ENCODE measurements around the gene RPS4Y1.
A peak's percentile ranks its signal among the peaks of the same experiment; 100 is the strongest.
"Not testable (repeated sequence)": the region's sequence is repeated elsewhere in the genome, so short reads cannot be mapped to it uniquely, and the experiment has no call there.

Gene RPS4Y1
- total RNA-seq = 17.7 to 47.2 (median 32.3) reads per million in 18 experiments

- DNase-seq = peak; percentile 73
These were observed at the start of gene RPS4Y1 for GRCh38 chrY:2841471-2841893. Gene RPS4Y1, plus strand, starts transcription at chrY:2841602. Its CDS starts 23 bp downstream, at chrY:2841625.

- no peak for DNase-seq
These were observed 44.4 kb upstream of the RPS4Y1 start for GRCh38 chrY:2796977-2797523.

GRCh38 chrY:2797991-2798390 lies 43.4 kb upstream of the RPS4Y1 start:
- DNase-seq = no peak

- peak in 1 of 2 donors; percentile 2 for DNase-seq
These were observed 41.2 kb upstream of the RPS4Y1 start for GRCh38 chrY:2800246-2800645.

GRCh38 chrY:2817146-2817896 lies 24.1 kb upstream of the RPS4Y1 start:
- not testable (repeated sequence) for DNase-seq

GRCh38 chrY:2824471-2824870 lies 16.9 kb upstream of the RPS4Y1 start:
- DNase-seq = no peak

GRCh38 chrY:2828497-2828896 lies 12.9 kb upstream of the RPS4Y1 start:
- DNase-seq = no peak

- DNase-seq = no peak
These were observed 6.2 kb upstream of the RPS4Y1 start for GRCh38 chrY:2835230-2835629.

GRCh38 chrY:2837078-2837477 lies 4.3 kb upstream of the RPS4Y1 start:
- DNase-seq = no peak

GRCh38 chrY:2837932-2838331 lies 3.5 kb upstream of the RPS4Y1 start:
- DNase-seq = no peak

- DNase-seq = no peak
These were observed 5.4 kb downstream of the RPS4Y1 start for GRCh38 chrY:2846791-2847190.

GRCh38 chrY:2848384-2848783 lies 7.0 kb downstream of the RPS4Y1 start:
- no peak for DNase-seq

GRCh38 chrY:2849368-2849767 lies 8.0 kb downstream of the RPS4Y1 start:
- no peak for DNase-seq

- DNase-seq = no peak
These were observed 12.9 kb downstream of the RPS4Y1 start for GRCh38 chrY:2854145-2854774.

GRCh38 chrY:2857068-2857467 lies 15.7 kb downstream of the RPS4Y1 start:
- no peak for DNase-seq

- peak in 1 of 2 donors; percentile 6 for DNase-seq
These were observed 16.3 kb downstream of the RPS4Y1 start for GRCh38 chrY:2857686-2858085.

- DNase-seq = no peak
These were observed 18.4 kb downstream of the RPS4Y1 start for GRCh38 chrY:2859782-2860181.

GRCh38 chrY:2860511-2860910 lies 19.1 kb downstream of the RPS4Y1 start:
- DNase-seq = no peak

GRCh38 chrY:2866581-2866980 lies 25.2 kb downstream of the RPS4Y1 start:
- DNase-seq = no peak

- no peak for DNase-seq
These were observed 26.1 kb downstream of the RPS4Y1 start for GRCh38 chrY:2867469-2867868.

GRCh38 chrY:2868035-2868607 lies 26.7 kb downstream of the RPS4Y1 start:
- no peak for DNase-seq

- not testable (repeated sequence) for DNase-seq
These were observed 30.8 kb downstream of the RPS4Y1 start for GRCh38 chrY:2872234-2872633.

- DNase-seq = no peak
These were observed 32.8 kb downstream of the RPS4Y1 start for GRCh38 chrY:2874211-2874610.

GRCh38 chrY:2883561-2883960 lies 42.2 kb downstream of the RPS4Y1 start:
- no peak for DNase-seq

Data from inflammatory macrophage (primary cell).